ENCODE measurements around the gene R3HCC1L.

R3HCC1L gene

GRCh38 chr10:98262571-98262970 is 128.1 kb downstream of the R3HCC1L start:
- no peaks in the 10 kb centered on the region for H3K9me3 ChIP-seq
- no peaks in the 10 kb centered on the region for H3K4me1 ChIP-seq
- peak; percentile 33 for DNase-seq
- H3K4me3 ChIP-seq (ENCODE audit: low read depth, low read length): no peak overlapping the region
- no peaks in the 10 kb centered on the region for H3K27me3 ChIP-seq
- peak; percentile 29; the same call in 1 of the 2 replicates for TF ChIP-seq CTCF (IDR thresholded peaks at IDR 0.05; ENCODE audit: low read depth, low read length)
- no peaks in the 10 kb centered on the region for H3K36me3 ChIP-seq

GRCh38 chr10:98263088-98263487 is 128.6 kb downstream of the R3HCC1L start:
- DNase-seq: no peak
- no peaks in the 10 kb centered on the region for H3K36me3 ChIP-seq
- no peaks in the 10 kb centered on the region for H3K4me1 ChIP-seq
- H3K27me3 ChIP-seq: no peaks in the 10 kb centered on the region
- TF ChIP-seq CTCF (IDR thresholded peaks at IDR 0.05; ENCODE audit: low read depth, low read length): no peak
- no peak overlapping the region for H3K4me3 ChIP-seq (ENCODE audit: low read depth, low read length)
- no peaks in the 10 kb centered on the region for H3K9me3 ChIP-seq

- no peaks in the 10 kb centered on the region for H3K36me3 ChIP-seq
- no peaks in the 10 kb centered on the region for H3K9me3 ChIP-seq
- H3K4me3 ChIP-seq (ENCODE audit: low read depth, low read length): no peak overlapping the region
- H3K4me1 ChIP-seq: no peaks in the 10 kb centered on the region
- TF ChIP-seq CTCF (IDR thresholded peaks at IDR 0.05; ENCODE audit: low read depth, low read length): no peak
- DNase-seq: no peak
- H3K27me3 ChIP-seq: no peaks in the 10 kb centered on the region
These were observed 130.1 kb downstream of the R3HCC1L start for GRCh38 chr10:98264378-98265065.

- TF ChIP-seq CTCF (IDR thresholded peaks at IDR 0.05; ENCODE audit: low read depth, low read length): no peak
- DNase-seq: no peak
- Histone ChIP-seq H3K4me3 (ENCODE audit: low read depth, low read length) (no peak overlapping the region), H3K36me3 (no peaks in the 10 kb centered on the region), H3K27me3 (no peaks in the 10 kb centered on the region), H3K4me1 (no peaks in the 10 kb centered on the region), H3K9me3 (no peaks in the 10 kb centered on the region)
These were observed 131.2 kb downstream of the R3HCC1L start for GRCh38 chr10:98265403-98266378.

- no peak for TF ChIP-seq CTCF (IDR thresholded peaks at IDR 0.05; ENCODE audit: low read depth, low read length)
- H3K4me3 ChIP-seq (ENCODE audit: low read depth, low read length): no peak overlapping the region
- no peaks in the 10 kb centered on the region for H3K27me3 ChIP-seq
- no peak for DNase-seq
- H3K9me3 ChIP-seq: no peaks in the 10 kb centered on the region
- H3K36me3 ChIP-seq: no peaks in the 10 kb centered on the region
- H3K4me1 ChIP-seq: no peaks in the 10 kb centered on the region
These were observed 132.2 kb downstream of the R3HCC1L start for GRCh38 chr10:98266647-98267046.

Data from BE2C (cell line).